GM18858 (cell line): ENCODE measurements around the gene KRTAP4-3.
"Not testable (repeated sequence)": the region's sequence is repeated elsewhere in the genome, so short reads cannot be mapped to it uniquely, and the experiment has no call there.

Source experiments
- ATAC-seq: cut with Tn5 transposase; IDR thresholded peaks from one replicate; pipeline ENCODE4 v1.9.1; 2021; ENCODE audit not compliant: unreplicated experiment

The KRTAP4-3 gene

DNA sequence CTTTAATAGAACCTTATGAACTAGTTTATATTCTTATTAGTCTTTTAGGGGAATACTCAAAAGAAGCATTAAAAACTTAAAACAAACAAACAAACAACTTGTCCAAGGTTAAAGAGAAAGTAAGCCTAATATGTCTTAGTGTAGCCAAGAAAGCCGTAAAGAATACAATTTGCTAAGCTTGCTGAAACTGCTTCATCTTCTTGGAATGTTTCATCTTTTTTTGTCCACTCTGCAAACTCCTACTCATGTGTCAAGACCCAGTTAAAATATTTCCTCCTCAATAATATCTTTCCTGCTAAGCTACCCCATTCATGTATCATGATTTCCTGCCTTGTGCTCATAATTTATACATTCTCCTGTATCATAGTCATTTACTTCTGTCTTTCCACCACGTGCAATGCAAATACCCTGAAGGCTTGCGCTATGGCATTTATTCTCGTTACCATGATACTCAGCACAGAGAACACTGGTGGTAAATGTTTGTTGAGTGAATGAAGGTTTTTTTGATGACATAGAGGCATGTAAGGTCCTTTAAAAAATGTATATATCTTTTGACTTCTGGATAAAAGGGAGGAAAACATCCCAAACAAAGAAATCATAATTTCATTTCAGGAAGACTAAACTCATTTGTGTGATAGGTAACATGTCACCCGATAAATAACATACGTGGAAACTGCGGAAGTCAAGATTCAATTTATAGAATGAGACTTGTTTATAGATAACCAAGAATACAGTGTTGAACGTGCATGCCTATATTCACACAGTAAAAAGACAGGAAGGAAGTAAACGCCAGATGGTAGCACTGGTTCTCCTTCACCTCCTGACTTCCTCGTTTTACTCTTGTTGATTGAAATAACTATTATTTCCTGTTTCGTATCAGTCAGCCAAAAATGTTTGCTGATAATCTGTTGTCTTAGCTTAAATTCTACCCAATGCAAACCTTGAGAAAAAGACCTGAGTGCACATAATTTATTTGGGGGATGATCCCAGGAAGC is 48.0 kb downstream of the KRTAP4-3 start:
- not testable (repeated sequence) for ATAC-seq

DNA sequence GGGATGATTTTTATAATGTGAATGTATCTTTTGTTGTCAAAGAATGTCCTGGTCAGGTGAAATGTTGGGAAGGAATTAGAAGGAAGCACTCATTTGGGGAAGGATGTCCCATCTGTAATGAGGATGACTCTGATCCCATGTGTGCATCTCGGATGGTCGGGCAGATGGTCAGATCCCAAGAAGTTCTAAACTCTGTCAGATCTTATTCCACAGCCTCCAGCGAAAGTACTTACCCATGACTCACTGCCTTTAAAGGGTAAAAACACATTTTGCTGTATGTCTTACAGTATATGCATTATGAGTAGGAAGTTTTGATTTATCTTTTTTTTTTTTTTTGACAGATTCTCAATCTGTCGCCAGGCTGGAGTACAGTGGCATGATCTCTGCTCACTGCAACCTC is 49.3 kb downstream of the KRTAP4-3 start:
- ATAC-seq, result no peak

DNA sequence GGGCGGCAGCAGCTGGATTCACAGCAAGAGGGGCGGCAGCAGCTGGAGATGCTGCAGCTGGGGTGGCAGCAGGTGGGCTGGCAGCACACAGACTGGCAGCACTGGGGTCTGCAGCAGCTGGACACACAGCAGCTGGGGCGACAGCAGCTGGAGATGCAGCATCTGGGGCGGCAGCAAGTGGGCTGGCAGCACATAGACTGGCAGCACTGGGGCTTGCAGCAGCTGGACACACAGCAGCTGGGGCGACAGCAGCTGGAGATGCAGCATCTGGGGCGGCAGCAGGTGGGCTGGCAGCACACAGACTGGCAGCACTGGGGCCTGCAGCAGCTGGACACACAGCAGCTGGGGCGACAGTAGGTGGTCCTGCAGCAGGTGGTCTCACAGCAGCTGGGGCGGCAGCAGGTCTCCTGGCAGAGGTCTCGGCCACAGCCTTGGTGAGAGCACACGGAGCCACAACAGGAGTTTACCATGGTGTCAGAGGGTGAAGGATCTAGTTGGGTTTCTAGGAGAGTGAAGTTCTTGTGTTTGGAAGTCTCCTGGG is 50.1 kb downstream of the KRTAP4-3 start, which contains the start of gene KRTAP4-11:
TSS of gene KRTAP4-11 (minus strand) at position 528 of the 541 bp plus-strand sequence. CDS start at position 470, 58 bp downstream.
- not testable (repeated sequence) for ATAC-seq
